HepG2 (cell line): ENCODE measurements around the gene RIPK3. TPM values are rescaled to one million over a fixed set of nuclear protein-coding genes. Genes with fewer than 3 reads are reported as not detected.

ENCODE experiments used
- CBX1 ChIP-seq: IDR thresholded peaks from one replicate; pipeline ENCODE4 v1.6.1; 2016; ENCODE audit warnings: antibody characterized with exemption, low read depth
- ETV5 ChIP-seq: IDR thresholded peaks from 2 replicates; pipeline ENCODE4 v1.6.1; 2018; ENCODE audit warnings: missing biosample characterization, missing genetic modification reagents, inconsistent platforms, borderline replicate concordance
- HNF4G ChIP-seq, 2 experiments: sonication (generic) in 1 of 2; formaldehyde crosslinking in 1 of 2; IDR thresholded peaks; 2 replicates each; pipeline versions ENCODE4 v1.4.0 to v1.6.1; 2011 to 2020; ENCODE audit warnings: borderline replicate concordance in 2 of 2, low read depth in 2 of 2, mild to moderate bottlenecking in 2 of 2, low read length in 1 of 2, missing genetic modification reagents in 1 of 2, moderate library complexity in 1 of 2
- JUND ChIP-seq: sonication (generic); formaldehyde crosslinking; IDR thresholded peaks from 2 replicates; pipeline ENCODE4 v1.8.0; 2022; ENCODE audit warnings: mild to moderate bottlenecking, missing genetic modification reagents
- NR2F1 ChIP-seq, 2 experiments: fragments of 450-650 bp in 1 of 2; formaldehyde crosslinking in 1 of 2; IDR thresholded peaks; 2 replicates each; pipeline versions ENCODE4 v1.5.0 to v1.6.1; 2016 to 2020; ENCODE audit warnings: mild to moderate bottlenecking in 1 of 2, missing compliant biosample characterization in 1 of 2, missing genetic modification reagents in 1 of 2, moderate library complexity in 1 of 2
- PAF1 ChIP-seq: IDR thresholded peaks from 2 replicates; pipeline ENCODE4 v1.6.1; 2016; ENCODE audit warnings: missing genetic modification reagents, missing compliant biosample characterization
- SYNCRIP ChIP-seq: fragments of 200-400 bp; formaldehyde crosslinking; IDR thresholded peaks from 2 replicates; pipeline ENCODE4 v1.6.1; 2018; ENCODE audit warnings: mild to moderate bottlenecking, low read depth, low read length; ENCODE audit not compliant: insufficient read depth
- TEAD3 ChIP-seq: optimal IDR thresholded peaks from 2 replicates; pipeline ENCODE3; 2016; ENCODE audit warnings: borderline replicate concordance
- TOE1 ChIP-seq: sonication (generic); formaldehyde crosslinking; IDR thresholded peaks from 2 replicates; pipeline ENCODE4 v1.4.0; 2020; ENCODE audit warnings: mild to moderate bottlenecking, missing genetic modification reagents
- ZBTB3 ChIP-seq: sonication (generic); formaldehyde crosslinking; IDR thresholded peaks from 2 replicates; pipeline ENCODE4 v1.4.0; 2020; ENCODE audit warnings: low read depth, mild to moderate bottlenecking, moderate library complexity, missing genetic modification reagents, borderline replicate concordance
- ZNF382 ChIP-seq: sonication (generic); formaldehyde crosslinking; IDR thresholded peaks from 2 replicates; pipeline ENCODE4 v1.5.0; 2020; ENCODE audit warnings: missing genetic modification reagents, mild to moderate bottlenecking, borderline replicate concordance
- ZNF572 ChIP-seq: sonication (generic); formaldehyde crosslinking; IDR thresholded peaks from 2 replicates; pipeline ENCODE4 v1.5.1; 2020; ENCODE audit warnings: mild to moderate bottlenecking, missing genetic modification reagents
- ZNF629 ChIP-seq: sonication (generic); formaldehyde crosslinking; conservative IDR thresholded peaks from 2 replicates; pipeline ENCODE4 v1.5.0; 2020; ENCODE audit warnings: missing genetic modification reagents
- ZNF788 ChIP-seq: sonication (generic); formaldehyde crosslinking; IDR thresholded peaks from 2 replicates; pipeline ENCODE4 v1.5.0; 2020; ENCODE audit warnings: mild to moderate bottlenecking, missing genetic modification reagents, borderline replicate concordance
- ZSCAN29 ChIP-seq: sonication (generic); formaldehyde crosslinking; conservative IDR thresholded peaks from 2 replicates; pipeline ENCODE4 v1.4.0; 2020; ENCODE audit warnings: mild to moderate bottlenecking, missing genetic modification reagents
- polyA plus RNA-seq, 8 experiments: library from polyadenylated mRNA; depleted of rRNA in 3 of 8; stranded (reverse) in 7 of 8; unstranded in 1 of 8; fragments of >200 nt; fragmentation: Illumina TruSeq in 4 of 8; extraction: Trizol in 4 of 8; gene quantifications; 2 replicates each; pipeline versions ENCODE4 v1.2.1 to v1.2.3, GENCODE V29; 2011 to 2016; ENCODE audit warnings: low read depth in 4 of 8, missing spikeins in 1 of 8, mixed read lengths in 1 of 8; ENCODE audit not compliant: insufficient read depth in 1 of 8
- total RNA-seq, 5 experiments: library from RNA; depleted of rRNA; stranded (reverse); fragments of >200 nt; fragmentation: Illumina TruSeq; extraction: Trizol; gene quantifications; 2 replicates each; pipeline ENCODE4 v1.2.3, GENCODE V29; 2016; ENCODE audit warnings: low read depth in 1 of 5
- TF ChIP-seq, protein P1 (sequence below): sonication (generic); formaldehyde crosslinking; IDR thresholded peaks from 2 replicates; pipeline ENCODE4 v1.5.0; 2020; ENCODE audit warnings: missing genetic modification reagents
- TF ChIP-seq, protein P2 (sequence below), 2 experiments: sonication (generic) in 1 of 2; formaldehyde crosslinking in 1 of 2; IDR thresholded peaks; 2 replicates each; pipeline versions ENCODE4 v1.4.0 to v1.6.1; 2018 to 2020; ENCODE audit warnings: missing genetic modification reagents in 2 of 2, borderline replicate concordance in 1 of 2, low read depth in 1 of 2, mild to moderate bottlenecking in 1 of 2, missing biosample characterization in 1 of 2
- TF ChIP-seq, protein P3 (sequence below): sonication (generic); formaldehyde crosslinking; IDR thresholded peaks from 2 replicates; pipeline ENCODE4 v1.4.0; 2020; ENCODE audit warnings: low read depth, mild to moderate bottlenecking, missing genetic modification reagents
- TF ChIP-seq, protein P4 (sequence below): sonication (generic); formaldehyde crosslinking; IDR thresholded peaks from 2 replicates; pipeline ENCODE4 v1.4.0; 2020; ENCODE audit warnings: missing genetic modification reagents, borderline replicate concordance

The RIPK3 gene
- total and polyA plus RNA-seq, 2 of the 13 experiments (the other 11 are each of a cell fraction or from before 2014, with no cell fraction given) = not detected

DNA sequence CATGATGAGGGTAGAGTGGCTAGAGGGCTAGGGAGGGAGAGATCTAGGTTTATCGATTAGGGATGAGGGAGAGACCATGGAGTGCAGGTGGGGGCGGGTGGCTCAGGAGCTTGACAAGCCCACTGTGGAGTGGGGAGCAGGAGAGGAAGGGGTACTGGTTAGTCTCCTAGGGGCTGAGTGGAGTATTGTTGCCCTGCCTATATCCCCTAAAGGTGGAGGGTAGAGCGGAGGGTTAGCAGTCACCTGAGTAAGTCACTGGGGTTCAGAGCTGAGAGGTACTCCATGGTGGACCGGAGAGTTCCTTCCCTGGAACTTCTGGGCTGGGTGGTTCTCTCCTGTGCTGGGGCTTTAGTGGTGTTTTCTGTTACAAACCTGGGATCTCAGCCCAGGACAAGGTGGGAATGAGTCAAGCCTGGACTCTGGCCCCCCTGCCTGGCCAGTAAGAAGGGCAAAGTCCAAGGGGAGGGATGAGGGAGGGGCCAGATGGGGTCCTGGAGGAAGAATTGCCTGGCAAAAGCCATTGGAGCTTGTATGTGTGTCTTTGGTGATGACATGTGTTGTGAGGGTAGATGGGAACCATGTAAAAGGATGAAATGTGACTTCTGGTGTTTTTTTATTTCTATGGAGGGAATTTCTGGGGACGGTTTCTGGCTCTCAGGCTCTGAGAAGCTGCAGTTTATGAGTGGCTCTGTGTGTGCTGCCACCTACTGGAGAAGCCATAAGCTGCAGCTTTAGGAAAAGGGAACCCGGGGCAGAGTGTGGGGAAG is 32.0 kb downstream of the RIPK3 start, which contains the start of gene CIDEB (continued):
- TF ChIP-seq, protein P1, sequence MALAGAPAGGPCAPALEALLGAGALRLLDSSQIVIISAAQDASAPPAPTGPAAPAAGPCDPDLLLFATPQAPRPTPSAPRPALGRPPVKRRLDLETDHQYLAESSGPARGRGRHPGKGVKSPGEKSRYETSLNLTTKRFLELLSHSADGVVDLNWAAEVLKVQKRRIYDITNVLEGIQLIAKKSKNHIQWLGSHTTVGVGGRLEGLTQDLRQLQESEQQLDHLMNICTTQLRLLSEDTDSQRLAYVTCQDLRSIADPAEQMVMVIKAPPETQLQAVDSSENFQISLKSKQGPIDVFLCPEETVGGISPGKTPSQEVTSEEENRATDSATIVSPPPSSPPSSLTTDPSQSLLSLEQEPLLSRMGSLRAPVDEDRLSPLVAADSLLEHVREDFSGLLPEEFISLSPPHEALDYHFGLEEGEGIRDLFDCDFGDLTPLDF (CRISPR knock-in tag) = no peak
- TF ChIP-seq PAF1 (no peak), HNF4G (IDR thresholded peaks at IDR 0.05; ENCODE audit: borderline replicate concordance, low read depth, low read length) (peak; percentile 100), HNF4G (CRISPR knock-in tag; IDR thresholded peaks at IDR 0.05; ENCODE audit: borderline replicate concordance, low read depth) (peak; percentile 100), ZNF629 (peak; percentile 52), JUND (CRISPR knock-in tag) (peak; percentile 98), ZNF788 (CRISPR knock-in tag) (peak; percentile 75; the same call in 1 of the 2 replicates), NR2F1 (CRISPR knock-in tag; IDR thresholded peaks at IDR 0.05) (peak in 1 of 2 experiments; percentile 37; a peak in 2 of 4 replicates), ZBTB3 (CRISPR knock-in tag) (peak; percentile 90; the same call in 1 of the 2 replicates), ZNF572 (CRISPR knock-in tag) (peak; percentile 86; the same call in 1 of the 2 replicates), ZSCAN29 (CRISPR knock-in tag) (peak; percentile 90), TOE1 (CRISPR knock-in tag) (peak; percentile 98), TEAD3 (peak; percentile 90), CBX1 (peak; percentile 82), ETV5 (CRISPR knock-in tag) (peak; percentile 68; the same call in 1 of the 2 replicates), ZNF382 (CRISPR knock-in tag) (no peak), SYNCRIP (no peak)
- TF ChIP-seq, protein P2, sequence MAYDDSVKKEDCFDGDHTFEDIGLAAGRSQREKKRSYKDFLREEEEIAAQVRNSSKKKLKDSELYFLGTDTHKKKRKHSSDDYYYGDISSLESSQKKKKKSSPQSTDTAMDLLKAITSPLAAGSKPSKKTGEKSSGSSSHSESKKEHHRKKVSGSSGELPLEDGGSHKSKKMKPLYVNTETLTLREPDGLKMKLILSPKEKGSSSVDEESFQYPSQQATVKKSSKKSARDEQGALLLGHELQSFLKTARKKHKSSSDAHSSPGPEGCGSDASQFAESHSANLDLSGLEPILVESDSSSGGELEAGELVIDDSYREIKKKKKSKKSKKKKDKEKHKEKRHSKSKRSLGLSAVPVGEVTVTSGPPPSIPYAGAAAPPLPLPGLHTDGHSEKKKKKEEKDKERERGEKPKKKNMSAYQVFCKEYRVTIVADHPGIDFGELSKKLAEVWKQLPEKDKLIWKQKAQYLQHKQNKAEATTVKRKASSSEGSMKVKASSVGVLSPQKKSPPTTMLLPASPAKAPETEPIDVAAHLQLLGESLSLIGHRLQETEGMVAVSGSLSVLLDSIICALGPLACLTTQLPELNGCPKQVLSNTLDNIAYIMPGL (CRISPR knock-in tag; IDR thresholded peaks at IDR 0.05; ENCODE audit: borderline replicate concordance in 1 of 2, low read depth in 1 of 2) = peak; percentile 93 to 96
- TF ChIP-seq, protein P3, sequence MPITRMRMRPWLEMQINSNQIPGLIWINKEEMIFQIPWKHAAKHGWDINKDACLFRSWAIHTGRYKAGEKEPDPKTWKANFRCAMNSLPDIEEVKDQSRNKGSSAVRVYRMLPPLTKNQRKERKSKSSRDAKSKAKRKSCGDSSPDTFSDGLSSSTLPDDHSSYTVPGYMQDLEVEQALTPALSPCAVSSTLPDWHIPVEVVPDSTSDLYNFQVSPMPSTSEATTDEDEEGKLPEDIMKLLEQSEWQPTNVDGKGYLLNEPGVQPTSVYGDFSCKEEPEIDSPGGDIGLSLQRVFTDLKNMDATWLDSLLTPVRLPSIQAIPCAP (CRISPR knock-in tag) = peak; percentile 77; the same call in 1 of the 2 replicates
- TF ChIP-seq, protein P4, sequence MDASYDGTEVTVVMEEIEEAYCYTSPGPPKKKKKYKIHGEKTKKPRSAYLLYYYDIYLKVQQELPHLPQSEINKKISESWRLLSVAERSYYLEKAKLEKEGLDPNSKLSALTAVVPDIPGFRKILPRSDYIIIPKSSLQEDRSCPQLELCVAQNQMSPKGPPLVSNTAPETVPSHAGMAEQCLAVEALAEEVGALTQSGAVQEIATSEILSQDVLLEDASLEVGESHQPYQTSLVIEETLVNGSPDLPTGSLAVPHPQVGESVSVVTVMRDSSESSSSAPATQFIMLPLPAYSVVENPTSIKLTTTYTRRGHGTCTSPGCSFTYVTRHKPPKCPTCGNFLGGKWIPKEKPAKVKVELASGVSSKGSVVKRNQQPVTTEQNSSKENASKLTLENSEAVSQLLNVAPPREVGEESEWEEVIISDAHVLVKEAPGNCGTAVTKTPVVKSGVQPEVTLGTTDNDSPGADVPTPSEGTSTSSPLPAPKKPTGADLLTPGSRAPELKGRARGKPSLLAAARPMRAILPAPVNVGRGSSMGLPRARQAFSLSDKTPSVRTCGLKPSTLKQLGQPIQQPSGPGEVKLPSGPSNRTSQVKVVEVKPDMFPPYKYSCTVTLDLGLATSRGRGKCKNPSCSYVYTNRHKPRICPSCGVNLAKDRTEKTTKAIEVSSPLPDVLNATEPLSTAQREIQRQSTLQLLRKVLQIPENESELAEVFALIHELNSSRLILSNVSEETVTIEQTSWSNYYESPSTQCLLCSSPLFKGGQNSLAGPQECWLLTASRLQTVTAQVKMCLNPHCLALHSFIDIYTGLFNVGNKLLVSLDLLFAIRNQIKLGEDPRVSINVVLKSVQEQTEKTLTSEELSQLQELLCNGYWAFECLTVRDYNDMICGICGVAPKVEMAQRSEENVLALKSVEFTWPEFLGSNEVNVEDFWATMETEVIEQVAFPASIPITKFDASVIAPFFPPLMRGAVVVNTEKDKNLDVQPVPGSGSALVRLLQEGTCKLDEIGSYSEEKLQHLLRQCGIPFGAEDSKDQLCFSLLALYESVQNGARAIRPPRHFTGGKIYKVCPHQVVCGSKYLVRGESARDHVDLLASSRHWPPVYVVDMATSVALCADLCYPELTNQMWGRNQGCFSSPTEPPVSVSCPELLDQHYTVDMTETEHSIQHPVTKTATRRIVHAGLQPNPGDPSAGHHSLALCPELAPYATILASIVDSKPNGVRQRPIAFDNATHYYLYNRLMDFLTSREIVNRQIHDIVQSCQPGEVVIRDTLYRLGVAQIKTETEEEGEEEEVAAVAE (CRISPR knock-in tag) = 0 out of 2 replicates have a peak, but pooled peaks have one; percentile 48
